ENCODE results near the gene DCTN1. TPM values are rescaled to one million over a fixed set of nuclear protein-coding genes. Genes with fewer than 3 reads are reported as not detected.

DCTN1 gene
- total and polyA plus RNA-seq, 2 donors (not counting 1 experiment from before 2014, with no cell fraction given) = 133 to 228 TPM

GRCh38 chr2:74417197-74417596 lies 37.1 kb upstream of the DCTN1 start:
- H2AFZ ChIP-seq (ENCODE audit: low read length) = no peak overlapping the region
- H3K9me3 ChIP-seq (ENCODE audit: control insufficient read depth, insufficient read depth, low read depth, low read length) = no peaks in the 10 kb centered on the region
- TF ChIP-seq, protein P1, sequence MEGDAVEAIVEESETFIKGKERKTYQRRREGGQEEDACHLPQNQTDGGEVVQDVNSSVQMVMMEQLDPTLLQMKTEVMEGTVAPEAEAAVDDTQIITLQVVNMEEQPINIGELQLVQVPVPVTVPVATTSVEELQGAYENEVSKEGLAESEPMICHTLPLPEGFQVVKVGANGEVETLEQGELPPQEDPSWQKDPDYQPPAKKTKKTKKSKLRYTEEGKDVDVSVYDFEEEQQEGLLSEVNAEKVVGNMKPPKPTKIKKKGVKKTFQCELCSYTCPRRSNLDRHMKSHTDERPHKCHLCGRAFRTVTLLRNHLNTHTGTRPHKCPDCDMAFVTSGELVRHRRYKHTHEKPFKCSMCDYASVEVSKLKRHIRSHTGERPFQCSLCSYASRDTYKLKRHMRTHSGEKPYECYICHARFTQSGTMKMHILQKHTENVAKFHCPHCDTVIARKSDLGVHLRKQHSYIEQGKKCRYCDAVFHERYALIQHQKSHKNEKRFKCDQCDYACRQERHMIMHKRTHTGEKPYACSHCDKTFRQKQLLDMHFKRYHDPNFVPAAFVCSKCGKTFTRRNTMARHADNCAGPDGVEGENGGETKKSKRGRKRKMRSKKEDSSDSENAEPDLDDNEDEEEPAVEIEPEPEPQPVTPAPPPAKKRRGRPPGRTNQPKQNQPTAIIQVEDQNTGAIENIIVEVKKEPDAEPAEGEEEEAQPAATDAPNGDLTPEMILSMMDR (conservative IDR thresholded peaks at IDR 0.05 in 1 of 2, IDR thresholded peaks at IDR 0.05 in 1 of 2; ENCODE audit: low read depth in 1 of 2, low read length in 2 of 2) = no peak
- TF ChIP-seq EZH2 (IDR thresholded peaks at IDR 0.05; ENCODE audit: low read length, missing control alignments) = no peak
- H3K79me2 ChIP-seq (ENCODE audit: control insufficient read depth, insufficient read depth, low read length) = no peaks in the 10 kb centered on the region
- no peaks in the 10 kb centered on the region for H3K27me3 ChIP-seq (ENCODE audit: control insufficient read depth, insufficient read depth, low read length)
- no peak overlapping the region for H3K4me3 ChIP-seq (replicated peaks in 1 of 4; ENCODE audit: control extremely low read depth in 1 of 4, insufficient read depth in 1 of 4, low read depth in 3 of 4, low read length in 4 of 4)
- H3K36me3 ChIP-seq (ENCODE audit: control insufficient read depth, insufficient read depth, low read length) = no peaks in the 10 kb centered on the region
- peaks cover 11% of the 10 kb centered on the region for H3K4me1 ChIP-seq (ENCODE audit: control insufficient read depth, extremely low read depth, insufficient read depth, low read length)
- no peak for DNase-seq (ENCODE audit: low read depth in 2 of 2)
- no peaks in the 10 kb centered on the region for H4K20me1 ChIP-seq (ENCODE audit: control insufficient read depth, extremely low read depth, insufficient read depth, low read length)
- H3K9ac ChIP-seq (ENCODE audit: insufficient read depth, low read length) = no peak overlapping the region
- no peak overlapping the region for H3K27ac ChIP-seq (ENCODE audit: insufficient read depth, low read length)
- no peak overlapping the region for H3K4me2 ChIP-seq (ENCODE audit: extremely low read depth, insufficient read depth, low read length)

GRCh38 chr2:74416778-74417177 lies 36.7 kb upstream of the DCTN1 start:
- H4K20me1 ChIP-seq (ENCODE audit: control insufficient read depth, extremely low read depth, insufficient read depth, low read length) = no peaks in the 10 kb centered on the region
- DNase-seq (ENCODE audit: low read depth in 2 of 2) = no peak

DNA sequence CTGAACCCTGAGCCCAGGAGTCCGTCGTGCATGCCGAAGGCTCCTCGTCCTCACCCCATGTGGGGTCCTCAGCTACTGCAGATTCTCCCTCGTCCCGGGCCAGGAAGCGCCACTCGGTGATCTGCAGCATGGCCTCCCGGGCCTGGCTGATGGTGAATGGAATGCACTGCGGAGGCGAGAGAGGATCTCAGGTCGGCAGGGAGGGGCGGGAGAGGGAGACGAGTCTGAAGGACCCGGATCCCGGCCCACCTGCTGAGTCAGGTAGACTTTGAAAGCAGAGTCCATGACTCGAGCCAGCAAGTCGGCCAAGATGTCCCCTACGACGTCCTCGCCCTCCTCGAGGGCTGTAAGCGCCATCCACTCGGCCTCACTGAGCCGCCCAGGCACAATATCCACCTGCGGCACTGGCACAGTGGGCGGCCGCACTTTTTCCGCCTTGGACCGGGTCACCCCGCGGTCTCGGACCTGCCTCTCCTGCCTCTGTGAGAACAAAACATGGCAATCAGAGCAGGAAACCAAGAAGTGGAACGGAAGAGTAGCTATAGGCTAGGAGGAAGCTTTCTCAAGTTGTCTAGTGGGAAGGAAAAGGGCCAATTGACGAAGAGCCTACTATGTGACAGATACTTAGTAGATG lies 35.8 kb upstream of the DCTN1 start:
- H3K4me1 ChIP-seq (ENCODE audit: control insufficient read depth, extremely low read depth, insufficient read depth, low read length) = peaks cover 9% of the 10 kb centered on the region
- peak overlapping the region; percentile 71 for H3K4me2 ChIP-seq (ENCODE audit: extremely low read depth, insufficient read depth, low read length)
- no peak overlapping the region for H3K9ac ChIP-seq (ENCODE audit: insufficient read depth, low read length)
- DNase-seq (ENCODE audit: low read depth in 2 of 2) = no peak
- H3K4me3 ChIP-seq (replicated peaks in 1 of 4; ENCODE audit: control extremely low read depth in 1 of 4, insufficient read depth in 1 of 4, low read depth in 3 of 4, low read length in 4 of 4) = peak overlapping the region; percentile 7 to 60 (median 43)
- H3K9me3 ChIP-seq (ENCODE audit: control insufficient read depth, insufficient read depth, low read depth, low read length) = no peaks in the 10 kb centered on the region
- no peak overlapping the region for H3K27ac ChIP-seq (ENCODE audit: insufficient read depth, low read length)
- H2AFZ ChIP-seq (ENCODE audit: low read length) = peak overlapping the region; percentile 91
- TF ChIP-seq, protein P1 (conservative IDR thresholded peaks at IDR 0.05 in 1 of 2, IDR thresholded peaks at IDR 0.05 in 1 of 2; ENCODE audit: low read depth in 1 of 2, low read length in 2 of 2) = no peak
- no peak for TF ChIP-seq EZH2 (IDR thresholded peaks at IDR 0.05; ENCODE audit: low read length, missing control alignments)
- H3K36me3 ChIP-seq (ENCODE audit: control insufficient read depth, insufficient read depth, low read length) = no peaks in the 10 kb centered on the region
- H4K20me1 ChIP-seq (ENCODE audit: control insufficient read depth, extremely low read depth, insufficient read depth, low read length) = no peaks in the 10 kb centered on the region
- no peaks in the 10 kb centered on the region for H3K79me2 ChIP-seq (ENCODE audit: control insufficient read depth, insufficient read depth, low read length)
- no peaks in the 10 kb centered on the region for H3K27me3 ChIP-seq (ENCODE audit: control insufficient read depth, insufficient read depth, low read length)

More at GRCh38 chr2:74416778-74417177, 36.7 kb upstream of the DCTN1 start:
- Histone ChIP-seq H3K27me3 (ENCODE audit: control insufficient read depth, insufficient read depth, low read length) (no peaks in the 10 kb centered on the region), H3K27ac (ENCODE audit: insufficient read depth, low read length) (no peak overlapping the region), H3K4me3 (replicated peaks in 1 of 4; ENCODE audit: control extremely low read depth in 1 of 4, insufficient read depth in 1 of 4, low read depth in 3 of 4, low read length in 4 of 4) (no peak overlapping the region), H2AFZ (ENCODE audit: low read length) (no peak overlapping the region), H3K9me3 (ENCODE audit: control insufficient read depth, insufficient read depth, low read depth, low read length) (no peaks in the 10 kb centered on the region), H3K4me2 (ENCODE audit: extremely low read depth, insufficient read depth, low read length) (no peak overlapping the region), H3K4me1 (ENCODE audit: control insufficient read depth, extremely low read depth, insufficient read depth, low read length) (peaks cover 9% of the 10 kb centered on the region), H3K9ac (ENCODE audit: insufficient read depth, low read length) (no peak overlapping the region), H3K79me2 (ENCODE audit: control insufficient read depth, insufficient read depth, low read length) (no peaks in the 10 kb centered on the region), H3K36me3 (ENCODE audit: control insufficient read depth, insufficient read depth, low read length) (no peaks in the 10 kb centered on the region)
- TF ChIP-seq, protein P1 (conservative IDR thresholded peaks at IDR 0.05 in 1 of 2, IDR thresholded peaks at IDR 0.05 in 1 of 2; ENCODE audit: low read depth in 1 of 2, low read length in 2 of 2) = peak in 1 of 2 donors; percentile 16
- TF ChIP-seq EZH2 (IDR thresholded peaks at IDR 0.05; ENCODE audit: low read length, missing control alignments) = no peak
